NT2/D1 (cell line): ENCODE results near the gene MYRF.

Experiments used
- SUZ12 ChIP-seq: IDR thresholded peaks from 2 replicates; pipeline ENCODE4 v1.6.1; 2011; ENCODE audit not compliant: insufficient read length, insufficient read depth; ENCODE audit errors: extremely low read depth
- YY1 ChIP-seq: IDR thresholded peaks from 2 replicates; pipeline ENCODE4 v1.6.1; 2011; ENCODE audit not compliant: insufficient read length, insufficient read depth
- ZNF274 ChIP-seq: IDR thresholded peaks from 2 replicates; pipeline ENCODE4 v1.6.1; 2011; ENCODE audit warnings: mild to moderate bottlenecking, low read depth, low read length

- TF ChIP-seq SUZ12, result no peak
- TF ChIP-seq YY1, result no peak
- TF ChIP-seq ZNF274, result no peak
Measured at GRCh38 chr11:61717286-61718033, 35.0 kb upstream of the MYRF start.
